DND-41 (cell line): Measurements from ENCODE around the gene GPRIN2.

Source experiments
- ATAC-seq: fragments of 200-7000 bp; cut with Tn5 transposase; 3 replicates; pipeline ENCODE4 v1.9.1; 2021; ENCODE audit warnings: low read depth; ENCODE audit not compliant: insufficient read depth
- DNase-seq: peaks from one replicate; pipeline ENCODE4 v3.0.0-alpha.2; 2020
- H2AFZ ChIP-seq: 2 replicates; pipeline ENCODE4 v1.6.0; 2012; ENCODE audit warnings: low read depth, low read length
- H3K27ac ChIP-seq: 2 replicates; pipeline ENCODE4 v1.5.1; 2012; ENCODE audit warnings: low read length, inconsistent platforms
- H3K27me3 ChIP-seq: fragments of 200-600 bp; sonication (generic); 2 replicates; pipeline ENCODE4 v1.6.0; 2012; ENCODE audit warnings: low read length, mild to moderate bottlenecking, inconsistent platforms; ENCODE audit not compliant: insufficient read depth, poor library complexity
- H3K36me3 ChIP-seq: 2 replicates; pipeline ENCODE4 v1.5.1; 2012; ENCODE audit warnings: low read length, inconsistent platforms; ENCODE audit not compliant: insufficient read depth
- H3K4me1 ChIP-seq: 2 replicates; pipeline ENCODE4 v1.5.1; 2012; ENCODE audit warnings: mild to moderate bottlenecking, low read length; ENCODE audit not compliant: insufficient read depth
- H3K4me2 ChIP-seq: 2 replicates; pipeline ENCODE4 v1.6.0; 2012; ENCODE audit warnings: mild to moderate bottlenecking, moderate library complexity, low read length, inconsistent platforms; ENCODE audit not compliant: insufficient read depth
- H3K4me3 ChIP-seq, 2 experiments: fragments of 200-600 bp in 1 of 2; shearing (Covaris generic) in 1 of 2; 2 replicates each; pipeline ENCODE4 v1.5.1; 2012 to 2016; ENCODE audit warnings: inconsistent platforms in 2 of 2, low read length in 2 of 2, mild to moderate bottlenecking in 2 of 2, low read depth in 1 of 2, moderate library complexity in 1 of 2
- H3K79me2 ChIP-seq: 2 replicates; pipeline ENCODE4 v1.6.0; 2012; ENCODE audit warnings: low read length, inconsistent platforms; ENCODE audit not compliant: insufficient read depth
- H3K9ac ChIP-seq: 2 replicates; pipeline ENCODE4 v1.6.0; 2012; ENCODE audit warnings: low read depth, mild to moderate bottlenecking, inconsistent platforms, low read length, moderate library complexity
- H3K9me3 ChIP-seq: 2 replicates; pipeline ENCODE4 v1.5.1; 2012; ENCODE audit warnings: low read length, moderate library complexity, mild to moderate bottlenecking, inconsistent platforms; ENCODE audit not compliant: insufficient read depth, severe bottlenecking
- H4K20me1 ChIP-seq: 2 replicates; pipeline ENCODE4 v1.6.0; 2012; ENCODE audit warnings: low read length; ENCODE audit not compliant: insufficient read depth
- CTCF ChIP-seq: IDR thresholded peaks from 2 replicates; pipeline ENCODE4 v1.5.1; 2012; ENCODE audit warnings: borderline replicate concordance, low read length, moderate library complexity, mild to moderate bottlenecking; ENCODE audit not compliant: poor library complexity, severe bottlenecking; ENCODE audit errors: extremely low read depth
- EZH2 ChIP-seq: IDR thresholded peaks from 3 replicates; pipeline ENCODE4 v1.6.1; 2012; ENCODE audit warnings: borderline replicate concordance, low read depth, mild to moderate bottlenecking, moderate library complexity, low read length, inconsistent platforms; ENCODE audit not compliant: severe bottlenecking

Gene GPRIN2

GRCh38 chr10:46543466-46544377 lies 12.7 kb downstream of the GPRIN2 start:
- Histone ChIP-seq H3K4me3 (no peak overlapping the region), H3K4me1 (no peaks in the 10 kb centered on the region), H3K27me3 (peaks cover 20% of the 10 kb centered on the region), H3K9me3 (no peaks in the 10 kb centered on the region), H4K20me1 (no peaks in the 10 kb centered on the region), H3K36me3 (no peaks in the 10 kb centered on the region), H3K79me2 (no peaks in the 10 kb centered on the region), H2AFZ (no peak overlapping the region), H3K27ac (no peak overlapping the region), H3K4me2 (no peak overlapping the region), H3K9ac (no peak overlapping the region)
- ATAC-seq (no peak), DNase-seq (no peak)
- TF ChIP-seq EZH2 (no peak), CTCF (no peak)

GRCh38 chr10:46542567-46543465 lies 13.6 kb downstream of the GPRIN2 start:
- no peaks in the 10 kb centered on the region for H3K4me1 ChIP-seq
- H3K4me3 ChIP-seq: no peak overlapping the region
- no peaks in the 10 kb centered on the region for H3K36me3 ChIP-seq
- TF ChIP-seq CTCF: no peak
- no peak for TF ChIP-seq EZH2
- no peaks in the 10 kb centered on the region for H3K79me2 ChIP-seq
- H2AFZ ChIP-seq: no peak overlapping the region
- no peak for DNase-seq
- H4K20me1 ChIP-seq: no peaks in the 10 kb centered on the region
- H3K9ac ChIP-seq: no peak overlapping the region
- no peak overlapping the region for H3K27ac ChIP-seq
- no peak for ATAC-seq
- no peak overlapping the region for H3K4me2 ChIP-seq
- peaks cover 21% of the 10 kb centered on the region for H3K27me3 ChIP-seq
- no peaks in the 10 kb centered on the region for H3K9me3 ChIP-seq

- TF ChIP-seq EZH2 (no peak), CTCF (no peak)
- Histone ChIP-seq H3K27me3 (peaks cover 25% of the 10 kb centered on the region), H2AFZ (no peak overlapping the region), H3K27ac (no peak overlapping the region), H3K9ac (no peak overlapping the region), H3K9me3 (no peaks in the 10 kb centered on the region), H3K4me2 (no peak overlapping the region), H3K79me2 (no peaks in the 10 kb centered on the region), H4K20me1 (no peaks in the 10 kb centered on the region), H3K4me3 (no peak overlapping the region), H3K4me1 (no peaks in the 10 kb centered on the region), H3K36me3 (no peaks in the 10 kb centered on the region)
- no peak for DNase-seq
- ATAC-seq: no peak
Measured at GRCh38 chr10:46541735-46542566, 14.5 kb downstream of the GPRIN2 start.
